HG03103 (cell line): ENCODE results near the gene PQBP1.
"Not testable (repeated sequence)": the region's sequence is repeated elsewhere in the genome, so short reads cannot be mapped to it uniquely, and the experiment has no call there.

ENCODE experiments used
- ATAC-seq: cut with Tn5 transposase; IDR thresholded peaks from one replicate; pipeline ENCODE4 v1.9.1; 2021; ENCODE audit warnings: low read depth; ENCODE audit not compliant: unreplicated experiment

PQBP1 gene, protein sequence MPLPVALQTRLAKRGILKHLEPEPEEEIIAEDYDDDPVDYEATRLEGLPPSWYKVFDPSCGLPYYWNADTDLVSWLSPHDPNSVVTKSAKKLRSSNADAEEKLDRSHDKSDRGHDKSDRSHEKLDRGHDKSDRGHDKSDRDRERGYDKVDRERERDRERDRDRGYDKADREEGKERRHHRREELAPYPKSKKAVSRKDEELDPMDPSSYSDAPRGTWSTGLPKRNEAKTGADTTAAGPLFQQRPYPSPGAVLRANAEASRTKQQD

GRCh38 chrX:48897625-48898306 is at the start of gene PQBP1, which contains the start of gene TIMM17B:
Gene PQBP1, plus strand, starts transcription at chrX:48897930. Its CDS starts 580 bp downstream, at chrX:48898510.
Gene TIMM17B, minus strand, starts transcription at chrX:48897768. Its CDS starts 19 bp downstream, at chrX:48897749.
- ATAC-seq: peak; percentile 89

- ATAC-seq: no peak
These were observed 48.9 kb upstream of the PQBP1 start for GRCh38 chrX:48848847-48849246.

- ATAC-seq: no peak
These were observed 44.9 kb upstream of the PQBP1 start for GRCh38 chrX:48852857-48853256.

- not testable (repeated sequence) for ATAC-seq
These were observed 44.2 kb upstream of the PQBP1 start for GRCh38 chrX:48853494-48853893.

DNA sequence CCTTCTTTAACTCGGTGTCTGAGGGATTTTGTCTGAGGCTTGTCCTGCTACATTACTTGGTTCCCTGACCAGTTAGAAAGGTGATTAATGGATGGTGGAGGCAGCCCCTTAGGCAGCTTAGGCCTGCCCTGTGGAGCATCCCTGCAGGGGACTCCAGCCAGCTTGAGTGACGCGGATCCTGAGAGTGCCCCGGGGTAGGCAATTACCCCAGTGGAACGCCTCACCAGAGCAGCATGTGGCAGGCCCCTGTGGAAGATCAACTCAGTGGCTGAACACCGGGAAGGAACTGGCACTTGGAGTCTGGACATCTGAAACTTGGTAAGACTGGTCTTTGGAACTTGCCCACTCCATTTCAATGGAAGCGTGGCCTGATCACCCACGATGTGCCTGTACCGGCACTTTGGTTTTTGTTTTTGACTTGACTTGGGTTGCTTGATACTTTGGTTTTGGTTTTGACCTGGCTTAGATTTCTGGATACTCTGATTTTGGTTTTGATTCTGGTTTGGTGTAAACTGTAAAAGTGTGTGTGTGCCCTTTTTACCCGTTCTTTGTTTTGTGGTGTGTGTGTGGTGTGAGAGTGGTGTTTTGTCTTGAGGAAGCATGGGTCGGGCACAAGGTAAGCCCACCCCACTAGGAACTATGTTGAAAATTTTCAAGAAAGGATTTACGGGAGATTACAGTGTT is 43.5 kb upstream of the PQBP1 start:
- ATAC-seq: not testable (repeated sequence)

GRCh38 chrX:48854898-48855297 is 42.8 kb upstream of the PQBP1 start:
- ATAC-seq: no peak

DNA sequence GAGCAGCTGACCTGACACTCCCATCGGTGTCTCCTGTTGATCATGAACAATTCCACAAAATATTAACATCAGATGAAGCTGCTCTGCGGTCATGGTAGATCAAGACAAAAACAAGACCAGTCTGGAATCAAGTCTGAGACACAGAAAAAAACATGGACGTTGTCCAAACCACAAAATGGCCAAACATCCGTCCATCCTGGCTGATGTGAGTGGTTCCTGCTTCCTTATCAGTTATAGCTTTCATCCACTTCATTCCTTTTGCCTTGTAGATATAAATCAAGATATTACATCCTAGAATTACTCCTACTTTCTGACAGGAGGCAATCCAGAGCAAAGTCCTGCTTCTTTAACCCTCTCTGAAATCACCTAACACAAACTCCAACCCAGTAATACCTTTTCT is 33.5 kb upstream of the PQBP1 start:
- no peak for ATAC-seq

DNA sequence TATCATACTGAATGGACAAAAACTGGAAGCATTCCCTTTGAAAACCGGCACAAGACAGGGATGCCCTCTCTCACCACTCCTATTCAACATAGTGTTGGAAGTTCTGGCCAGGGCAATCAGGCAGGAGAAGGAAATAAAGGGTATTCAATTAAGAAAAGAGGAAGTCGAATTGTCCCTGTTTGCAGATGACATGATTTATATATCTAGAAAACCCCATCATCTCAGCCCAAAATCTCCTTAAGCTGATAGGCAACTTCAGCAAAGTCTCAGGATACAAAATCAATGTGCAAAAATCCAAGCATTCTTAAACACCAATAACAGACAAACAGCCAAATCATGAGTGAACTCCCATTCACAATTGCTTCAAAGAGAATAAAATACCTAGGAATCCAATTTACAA is 25.7 kb upstream of the PQBP1 start:
- not testable (repeated sequence) for ATAC-seq

DNA sequence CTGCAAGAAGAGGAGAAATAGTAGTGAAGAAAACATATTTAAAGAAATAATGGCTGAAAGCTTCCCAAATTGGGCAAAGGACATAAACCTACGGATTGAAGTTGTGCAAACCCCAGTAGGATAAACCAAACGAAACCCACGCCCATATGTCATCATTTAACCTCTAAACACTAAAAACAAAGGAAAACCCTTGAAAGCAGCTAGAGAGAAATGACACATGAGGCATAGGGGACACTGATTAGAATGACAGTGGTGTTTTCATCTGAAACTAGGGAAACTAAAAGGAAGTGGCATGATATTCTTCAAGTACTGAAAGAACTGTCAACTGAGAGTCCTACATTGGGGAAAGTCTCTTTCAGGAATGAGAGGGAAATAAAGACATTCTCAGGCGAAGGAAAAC is 20.8 kb upstream of the PQBP1 start:
- ATAC-seq: not testable (repeated sequence)

DNA sequence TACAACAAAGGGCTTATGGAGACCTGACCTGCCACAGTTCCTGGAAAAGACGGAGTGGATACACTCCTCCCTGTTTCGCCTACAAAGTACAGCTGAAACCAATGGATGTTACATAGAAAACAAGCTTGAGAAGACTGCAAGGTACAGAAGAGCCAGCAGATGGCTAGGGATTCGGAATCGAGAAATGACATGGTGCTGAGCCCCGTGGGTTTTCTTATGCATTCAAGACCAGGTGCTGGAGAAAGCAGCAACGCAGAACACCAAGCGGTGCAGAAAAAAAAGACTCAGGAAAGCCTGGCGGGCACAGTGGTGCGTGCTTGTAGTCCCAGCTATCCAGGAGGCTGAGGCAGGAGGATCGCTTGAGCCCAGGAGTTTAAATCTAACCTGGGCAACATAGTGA is 14.0 kb upstream of the PQBP1 start:
- ATAC-seq: no peak

DNA sequence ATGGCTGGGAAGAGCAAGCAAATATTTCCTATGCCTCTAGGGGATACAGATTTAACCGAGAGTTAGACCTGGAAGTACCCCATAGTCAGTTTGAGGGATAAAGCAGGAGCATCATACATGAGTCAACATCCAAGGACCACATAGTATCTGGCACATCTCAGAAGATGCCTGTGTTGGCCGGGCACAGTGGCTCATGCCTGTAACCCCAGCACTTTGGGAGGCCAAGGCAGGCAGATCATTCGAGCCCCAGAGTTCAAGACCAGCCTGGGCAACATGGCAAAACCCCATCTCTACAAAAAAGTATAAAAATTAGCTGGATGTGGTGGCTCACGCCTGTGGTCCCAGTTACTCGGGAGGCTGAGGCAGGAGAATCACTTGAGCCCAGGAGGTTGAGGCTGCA is 11.1 kb upstream of the PQBP1 start:
- ATAC-seq: not testable (repeated sequence)

GRCh38 chrX:48890296-48890925 is 7.3 kb upstream of the PQBP1 start:
- no peak for ATAC-seq

GRCh38 chrX:48890934-48891401 is 6.8 kb upstream of the PQBP1 start:
- peak; percentile 30 for ATAC-seq

- ATAC-seq: peak; percentile 72
These were observed 6.1 kb upstream of the PQBP1 start for GRCh38 chrX:48891402-48892288.

- ATAC-seq: no peak
These were observed 4.8 kb upstream of the PQBP1 start for GRCh38 chrX:48892896-48893295.

- ATAC-seq: no peak
These were observed 4.0 kb upstream of the PQBP1 start for GRCh38 chrX:48893556-48894348.

GRCh38 chrX:48894891-48895290 is 2.8 kb upstream of the PQBP1 start:
- no peak for ATAC-seq

DNA sequence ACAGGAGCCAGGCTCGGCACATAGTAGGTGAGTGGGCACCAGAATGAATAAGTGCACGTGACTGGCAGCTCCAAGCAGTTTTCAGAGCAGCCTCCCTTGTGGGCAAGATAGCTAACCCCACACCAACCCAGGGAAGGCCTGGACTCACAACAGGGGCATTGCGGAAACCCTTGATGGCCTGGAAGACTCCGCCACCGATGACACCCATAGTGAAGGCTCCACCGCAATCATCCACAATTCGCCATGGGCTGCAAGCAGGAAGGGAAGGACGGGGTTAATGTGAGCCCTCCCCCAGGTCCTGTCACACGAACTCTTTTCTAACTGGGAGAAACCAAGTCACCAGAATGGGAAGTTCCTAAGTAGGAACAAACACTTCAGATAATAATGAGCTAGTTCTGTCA is 1.1 kb upstream of the PQBP1 start:
- ATAC-seq: no peak

DNA sequence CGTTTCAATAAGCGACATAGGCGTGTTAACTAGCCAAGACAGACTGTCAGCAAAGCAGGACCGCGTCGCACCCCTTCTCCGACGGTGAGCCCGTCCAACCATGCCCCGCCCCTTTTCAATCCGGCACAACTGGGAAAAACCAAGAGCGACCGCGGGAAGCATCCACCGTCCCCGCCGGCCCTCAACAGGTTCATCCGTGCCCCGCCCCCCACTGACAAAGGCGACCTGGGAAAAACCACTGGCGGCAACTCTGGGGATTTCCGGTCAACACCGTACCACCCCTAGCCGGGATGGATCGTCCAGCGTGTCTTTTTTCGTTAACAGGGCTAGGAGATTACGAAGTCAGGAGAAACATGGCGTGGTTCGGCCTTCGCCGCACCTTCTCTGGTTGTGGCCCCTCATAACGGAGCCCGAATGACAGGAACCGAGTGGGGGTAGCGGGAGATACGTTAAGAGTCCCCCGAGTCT is 539 bp upstream of the PQBP1 start:
- ATAC-seq: no peak
